ENCODE measurements around the gene EPB41L4B.

EPB41L4B gene

DNA sequence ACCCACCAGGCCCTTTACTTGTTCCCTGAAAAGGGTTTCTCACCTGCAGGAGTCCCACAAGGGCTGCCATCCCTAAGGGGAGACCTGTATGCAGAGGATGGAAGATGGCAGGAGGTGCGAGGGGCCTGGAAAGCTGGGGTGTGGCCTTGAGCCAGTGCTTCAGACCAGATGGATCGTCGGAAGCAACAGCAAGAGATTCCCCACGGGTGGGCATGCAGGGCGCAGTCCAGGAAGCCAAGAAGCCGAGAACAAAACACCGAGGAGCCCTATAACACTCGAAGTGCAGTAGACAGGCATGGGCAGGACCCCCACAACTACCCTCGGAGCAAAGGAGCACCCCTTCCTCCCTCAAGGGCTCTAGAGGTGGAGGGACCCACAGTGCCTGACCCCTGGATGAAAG lies 129.1 kb downstream of the EPB41L4B start:
- no peak for DNase-seq

DNA sequence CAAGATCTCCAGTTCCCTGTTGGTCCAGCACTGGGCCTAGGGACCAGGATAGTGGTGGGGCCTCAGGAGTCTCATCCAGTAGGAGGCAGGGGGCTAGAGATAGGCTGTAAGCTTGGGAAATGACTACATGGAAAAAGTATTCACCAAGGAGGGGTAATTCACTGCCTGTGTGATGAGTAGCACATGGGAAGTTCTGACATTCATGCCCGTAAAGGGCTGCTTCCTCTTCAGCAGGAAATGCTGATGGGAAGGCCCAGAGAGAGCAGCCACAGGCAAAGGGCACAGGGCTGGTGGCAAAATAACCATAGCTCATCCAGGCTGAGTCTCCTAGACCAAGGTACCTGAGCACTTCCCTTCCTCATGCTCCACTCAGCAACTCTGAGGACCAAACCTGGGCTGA lies 130.7 kb downstream of the EPB41L4B start:
- no peak for DNase-seq

DNA sequence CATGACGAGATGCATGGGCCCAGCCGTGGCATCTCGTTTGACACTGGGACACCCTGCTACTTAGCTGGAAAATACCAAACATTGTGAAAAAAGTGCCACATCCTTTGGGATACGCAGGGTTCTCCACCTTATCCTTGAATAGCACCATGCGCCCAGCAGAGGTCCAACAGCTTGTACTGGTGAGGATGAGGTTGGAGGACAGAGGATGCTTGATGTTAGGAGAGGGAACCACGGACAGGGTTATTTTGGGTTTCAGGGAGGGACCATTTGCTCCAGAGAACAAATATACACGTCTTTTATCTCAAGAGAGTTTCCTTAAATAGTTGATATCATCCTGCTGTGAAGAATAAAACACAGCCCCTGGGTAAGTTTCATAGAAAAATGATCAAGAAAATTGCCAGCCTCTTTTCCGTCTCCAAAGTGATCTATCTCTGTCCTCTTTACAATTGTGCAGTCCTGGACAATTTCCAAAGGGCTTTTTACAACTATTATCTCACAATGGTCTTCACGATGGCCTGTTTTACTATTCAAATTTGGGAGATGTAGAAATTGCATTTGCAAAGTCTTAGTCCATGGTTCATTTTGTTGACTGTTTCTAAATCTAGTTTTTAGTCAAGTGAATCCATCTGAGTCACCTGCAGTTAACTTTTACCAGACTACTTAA lies 133.9 kb downstream of the EPB41L4B start:
- no peak for DNase-seq

DNA sequence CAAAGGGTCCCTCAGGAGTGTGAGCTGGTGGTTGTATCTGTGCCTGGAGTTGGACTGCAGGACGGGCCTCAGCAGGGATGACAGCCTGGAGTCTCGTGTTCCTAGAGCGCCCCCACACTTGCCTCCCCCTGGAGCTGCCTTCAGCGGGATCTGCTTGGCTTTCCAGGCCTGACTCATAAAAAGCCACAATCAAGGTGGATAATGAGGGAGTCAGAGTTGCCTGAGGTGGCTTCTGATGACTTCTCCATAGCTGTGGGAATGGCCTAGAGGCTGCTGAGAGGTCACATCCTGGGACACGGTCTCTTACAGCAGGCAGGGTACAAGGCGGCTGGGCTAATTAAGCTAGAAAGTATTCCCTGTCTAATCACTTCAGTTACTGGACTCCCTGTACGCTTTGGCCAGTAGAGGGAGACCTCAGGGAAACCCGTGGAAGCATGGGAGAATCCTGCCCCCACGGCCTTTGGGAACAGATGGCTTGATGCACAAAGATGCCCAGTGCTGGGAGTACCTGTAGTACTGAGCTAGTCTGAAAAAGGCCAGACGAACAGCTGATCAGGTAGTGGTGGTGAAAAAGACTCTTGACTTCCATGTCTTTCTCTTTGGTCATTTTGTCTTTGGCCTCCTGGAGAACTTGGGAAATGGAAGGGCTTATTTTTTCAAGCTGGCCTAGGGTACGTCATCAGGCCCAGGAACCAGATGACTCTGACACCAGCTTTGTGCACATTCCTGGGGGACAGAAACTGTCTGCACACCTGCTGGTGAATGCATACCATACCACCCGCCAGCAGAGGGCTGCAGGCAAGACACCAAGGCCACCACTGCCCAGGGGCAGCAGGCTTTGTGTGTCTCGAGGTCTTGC lies 137.7 kb downstream of the EPB41L4B start:
- DNase-seq: no peak

DNA sequence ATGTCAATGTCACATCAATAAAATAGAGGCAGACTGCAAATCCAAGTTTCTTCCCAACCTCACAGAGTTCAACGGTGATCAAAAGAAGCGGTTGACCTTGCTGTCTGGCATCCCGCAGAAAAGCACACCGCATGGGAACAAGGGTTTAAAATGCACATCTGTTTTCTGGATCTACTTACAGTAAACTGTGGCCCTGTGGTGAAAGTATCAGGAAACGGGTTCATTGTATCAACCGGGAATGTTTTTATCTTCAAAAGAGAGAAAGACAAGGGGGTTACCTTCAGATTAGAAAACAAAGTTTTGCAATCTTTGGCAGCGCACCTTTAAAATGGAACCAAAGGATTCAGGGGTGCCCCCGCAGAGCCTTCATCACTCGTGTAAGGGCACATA lies 138.3 kb downstream of the EPB41L4B start:
- no peak for DNase-seq

DNA sequence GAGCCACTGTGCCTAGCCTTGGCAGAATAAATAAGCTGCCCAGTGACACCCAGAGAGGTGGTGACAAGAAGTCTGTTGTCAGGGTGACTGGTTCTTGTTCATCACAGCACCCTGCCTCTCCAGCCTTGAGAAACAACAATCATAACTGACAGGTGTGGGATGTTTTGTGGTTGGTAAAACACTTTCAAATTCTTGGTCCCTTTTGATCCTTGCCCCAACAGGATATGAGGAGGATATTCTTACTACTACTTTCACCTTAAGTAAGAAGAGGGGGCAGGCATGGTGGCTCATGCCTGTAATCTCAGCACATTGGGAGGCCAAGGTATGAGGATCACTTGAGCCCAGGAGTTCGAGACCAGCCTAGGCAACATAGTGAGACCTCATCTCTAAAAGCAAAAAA lies 139.6 kb downstream of the EPB41L4B start:
- DNase-seq: no peak

DNA sequence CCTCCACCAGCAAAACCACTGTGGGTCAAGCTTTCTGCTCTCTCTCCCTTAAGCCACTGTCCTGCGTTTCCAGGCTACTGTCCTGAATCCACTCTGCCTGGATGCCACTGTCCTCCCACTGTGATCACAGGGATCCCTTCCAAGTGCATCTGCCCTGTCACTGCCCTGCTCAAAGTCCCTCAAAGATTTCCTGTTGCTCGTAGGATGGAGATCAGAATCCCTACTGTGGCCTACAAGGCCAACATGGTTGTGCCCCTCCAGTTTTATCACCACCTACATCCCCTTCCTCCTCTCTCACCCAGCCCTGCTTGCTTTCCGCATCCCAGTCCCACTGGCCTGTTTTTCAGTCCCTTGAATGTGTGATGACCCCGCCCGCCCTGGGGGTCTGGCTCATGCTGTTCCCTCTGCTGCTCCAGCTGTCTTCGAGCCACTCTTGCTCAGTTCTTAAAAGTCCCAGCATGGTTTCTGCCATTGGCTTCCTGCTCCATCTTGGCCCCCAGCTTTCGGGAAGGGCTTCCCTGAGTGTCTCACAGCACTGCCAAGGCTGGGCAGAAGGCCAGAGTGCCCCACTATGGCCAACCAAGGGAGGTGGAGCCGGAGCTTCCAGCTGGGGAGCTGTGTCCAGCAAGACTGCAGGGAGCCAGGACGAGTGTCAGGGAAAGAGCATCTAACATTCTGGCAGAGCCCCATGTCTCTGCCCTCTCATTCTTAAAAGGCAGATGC lies 140.9 kb downstream of the EPB41L4B start:
- no peak for DNase-seq

DNA sequence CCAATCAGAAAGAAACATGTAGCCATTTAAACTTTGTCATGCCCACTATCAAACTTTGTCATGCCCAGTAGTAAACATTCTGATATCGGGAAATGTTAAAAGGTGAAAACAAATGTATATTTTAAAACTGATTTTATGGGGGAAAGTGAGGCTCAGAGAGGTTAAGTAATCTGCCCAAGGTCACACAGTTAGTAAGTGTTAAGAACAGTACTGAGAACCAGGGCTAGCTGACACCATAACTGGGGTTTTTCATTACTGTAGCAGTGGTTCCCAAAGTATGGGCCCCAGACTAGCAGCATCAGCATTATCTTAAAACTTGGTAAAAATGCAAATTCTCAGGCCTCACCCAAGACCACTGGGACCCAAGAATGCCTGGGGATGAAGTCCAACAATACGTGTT lies 143.9 kb downstream of the EPB41L4B start:
- no peak for DNase-seq

DNA sequence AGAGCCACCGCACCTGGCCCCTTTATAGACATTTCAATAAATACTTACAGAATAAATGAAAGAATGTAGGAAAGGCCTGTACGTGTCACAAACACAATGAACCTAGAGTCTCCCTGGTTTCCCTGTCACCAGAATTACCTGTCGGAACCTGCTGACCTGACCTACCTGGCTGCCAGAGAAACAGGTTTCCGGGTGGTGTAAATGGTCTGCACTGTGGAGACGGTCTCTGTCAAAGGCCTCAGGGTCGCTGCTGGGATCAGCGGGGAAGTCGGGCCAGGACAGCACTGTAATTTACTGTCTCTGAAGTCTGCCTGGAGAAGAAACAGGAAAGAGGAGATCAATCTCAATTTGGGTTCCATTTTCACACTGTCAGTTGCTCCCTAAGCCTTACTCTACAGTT lies 144.5 kb downstream of the EPB41L4B start:
- DNase-seq: no peak

DNA sequence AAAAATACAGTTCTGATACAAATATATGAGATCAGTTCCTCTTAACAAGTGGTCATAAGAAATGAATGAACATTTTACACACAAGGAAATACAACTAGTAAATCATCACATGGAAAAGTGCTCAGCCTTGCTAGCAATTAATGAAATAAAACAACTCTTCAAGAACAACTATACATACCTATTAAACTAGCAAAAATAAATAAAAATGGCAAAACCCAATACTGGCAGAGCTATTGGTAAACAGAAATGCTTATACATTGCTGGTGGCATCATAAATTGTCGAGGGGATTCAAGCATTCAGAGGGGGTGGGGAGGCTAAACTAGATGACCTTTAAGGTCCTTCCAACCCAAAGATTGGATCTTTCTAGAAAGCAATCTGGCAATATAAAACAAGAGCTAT lies 147.9 kb downstream of the EPB41L4B start:
- no peak for DNase-seq

DNA sequence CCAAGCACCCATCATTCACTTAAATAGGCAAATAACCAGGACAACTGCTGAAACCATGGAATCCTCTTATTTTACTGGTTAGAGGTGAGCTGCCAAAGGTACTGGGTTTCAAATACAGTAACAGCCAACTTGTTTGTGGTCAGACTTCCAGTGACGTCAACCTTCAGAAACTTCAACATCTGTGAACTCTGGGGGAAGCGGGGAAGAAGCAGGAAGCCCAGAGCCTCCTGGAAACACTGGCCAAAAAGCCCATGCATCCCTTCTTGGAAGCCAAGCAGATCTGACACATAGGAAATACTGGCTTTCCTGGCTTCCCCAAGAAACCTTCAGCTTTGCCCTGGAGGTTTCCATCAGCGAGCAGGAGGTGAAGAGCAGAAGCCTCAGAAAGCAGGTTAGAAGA lies 148.9 kb downstream of the EPB41L4B start:
- no peak for DNase-seq

DNA sequence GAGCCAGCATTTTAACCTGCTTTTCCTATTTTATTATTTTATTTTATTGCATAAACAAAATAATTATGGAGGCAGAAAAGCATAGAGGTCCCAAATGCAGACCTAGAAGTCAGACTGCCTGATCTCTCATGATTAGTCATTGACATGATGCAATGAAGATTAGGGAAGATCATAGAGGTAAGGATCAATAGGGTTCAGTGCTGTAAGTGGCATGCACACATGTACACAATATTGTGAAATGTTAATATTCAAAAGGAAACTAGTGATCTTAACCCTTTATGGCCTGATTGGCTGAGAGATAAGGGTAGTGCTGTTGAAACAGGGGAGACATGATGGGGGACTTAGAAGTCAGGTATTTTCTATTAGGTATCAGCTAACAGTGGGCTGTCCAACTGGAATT lies 152.7 kb downstream of the EPB41L4B start:
- DNase-seq: no peak

DNA sequence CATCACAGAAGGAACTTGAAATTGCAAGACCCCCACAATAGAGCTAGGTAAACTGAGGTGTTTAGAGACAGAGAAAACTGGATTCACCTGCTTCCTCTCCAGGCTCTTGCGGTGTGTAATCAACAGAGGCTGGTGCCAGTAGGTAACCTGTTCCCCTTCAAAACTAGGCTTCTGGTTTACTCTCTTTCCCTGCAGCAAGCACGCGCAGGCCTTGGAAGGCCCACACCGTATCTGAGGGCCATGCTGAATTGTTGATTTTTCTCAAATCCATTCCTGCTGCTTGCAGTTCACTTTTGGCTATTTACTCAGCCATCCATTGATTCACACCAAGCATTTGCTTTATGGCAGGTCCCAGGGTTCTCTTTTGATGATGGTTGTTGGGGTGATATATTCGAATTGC lies 153.1 kb downstream of the EPB41L4B start:
- no peak for DNase-seq

DNA sequence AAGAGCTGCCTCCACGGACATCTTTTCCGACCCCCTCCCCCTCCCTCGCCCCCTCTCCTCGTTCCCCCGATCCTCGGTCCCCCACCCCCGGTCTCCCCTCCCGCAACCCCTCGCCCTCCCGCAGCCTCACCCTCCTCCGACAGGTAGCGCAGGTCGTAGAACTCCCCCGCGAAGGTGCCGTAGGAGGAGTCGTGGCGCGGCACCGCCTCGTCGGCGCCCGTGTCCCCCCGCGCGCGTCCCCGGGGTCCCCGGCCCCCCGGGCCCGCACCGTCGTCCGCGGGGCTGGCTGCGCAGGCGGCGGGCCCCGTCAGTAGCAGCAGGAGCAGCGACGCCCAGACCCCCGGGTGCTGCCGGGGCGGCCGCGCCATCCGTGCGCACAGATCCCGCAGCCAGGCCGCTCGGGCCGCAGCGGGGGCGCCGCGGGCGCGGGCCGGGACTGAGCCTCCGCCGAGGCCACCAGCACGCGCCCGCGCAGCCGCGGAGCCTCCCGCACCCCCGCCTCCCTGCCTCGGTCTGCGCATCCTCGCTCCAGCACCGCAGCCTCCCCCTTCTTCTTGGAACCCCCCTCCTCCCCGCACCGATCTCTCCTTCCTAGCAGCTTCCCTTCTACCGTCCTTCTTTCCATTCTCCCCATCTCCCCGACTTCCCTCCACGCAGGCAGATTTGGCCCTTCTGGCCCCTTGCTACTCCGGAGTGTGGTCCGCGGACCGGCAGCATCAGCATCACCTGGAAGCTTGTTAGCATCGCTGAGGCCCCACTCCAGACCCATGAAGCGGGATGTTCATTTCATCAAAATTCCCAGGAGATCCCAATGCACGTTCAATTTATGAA lies 153.9 kb downstream of the EPB41L4B start, which contains the start of gene FRRS1L:
TSS of gene FRRS1L (minus strand) at position 479 of the 831 bp plus-strand sequence. CDS start at position 368, 111 bp downstream.
- DNase-seq: no peak

DNA sequence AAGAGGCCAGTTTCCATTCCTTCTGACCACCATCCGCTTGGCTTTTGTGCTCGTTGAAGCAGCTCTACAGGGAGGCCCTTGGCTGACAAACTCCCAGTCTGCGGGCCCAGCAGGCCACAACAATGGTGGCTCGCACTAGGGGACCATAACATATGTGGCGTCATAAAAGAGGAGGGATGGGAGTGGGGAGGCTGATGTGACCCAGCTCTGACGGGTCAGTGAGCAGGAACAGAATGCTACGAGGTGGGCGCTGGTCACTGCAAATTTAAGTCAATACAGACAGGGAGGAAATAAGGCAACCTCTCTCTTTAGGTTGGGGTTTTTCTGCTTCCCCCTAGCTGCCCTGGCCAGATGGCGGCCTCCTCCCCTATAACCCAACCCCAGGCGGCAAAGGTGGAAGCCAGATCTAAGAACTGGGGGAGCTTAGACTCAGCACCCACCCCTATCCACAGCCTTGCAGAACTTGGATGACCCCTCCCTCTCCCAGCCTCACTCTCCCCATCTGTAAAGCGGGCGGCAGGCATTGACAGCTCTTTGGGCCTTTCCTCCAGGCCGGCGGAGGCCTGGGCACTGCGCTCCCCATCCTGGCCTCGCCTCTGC lies 154.6 kb downstream of the EPB41L4B start:
- DNase-seq: no peak

DNA sequence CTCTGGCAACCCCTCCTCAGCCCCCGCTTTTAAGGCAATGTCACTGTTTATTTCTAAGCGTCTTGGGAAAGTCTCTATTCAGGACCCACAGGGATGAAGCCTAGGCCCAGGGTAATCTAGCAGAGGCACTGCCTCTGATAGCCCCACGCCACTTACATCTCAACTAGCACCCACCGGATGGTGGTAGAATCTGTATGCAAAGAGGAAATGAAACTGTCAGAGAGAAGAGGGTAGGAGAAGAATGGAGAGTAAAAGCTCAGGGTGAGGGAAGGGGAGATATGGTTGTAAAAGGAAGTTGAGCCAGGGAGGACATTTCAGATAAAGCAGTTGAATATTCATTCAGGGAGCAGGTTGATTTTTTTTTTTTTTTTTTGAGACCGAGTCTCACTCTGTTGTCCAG lies 156.8 kb downstream of the EPB41L4B start:
- no peak for DNase-seq

DNA sequence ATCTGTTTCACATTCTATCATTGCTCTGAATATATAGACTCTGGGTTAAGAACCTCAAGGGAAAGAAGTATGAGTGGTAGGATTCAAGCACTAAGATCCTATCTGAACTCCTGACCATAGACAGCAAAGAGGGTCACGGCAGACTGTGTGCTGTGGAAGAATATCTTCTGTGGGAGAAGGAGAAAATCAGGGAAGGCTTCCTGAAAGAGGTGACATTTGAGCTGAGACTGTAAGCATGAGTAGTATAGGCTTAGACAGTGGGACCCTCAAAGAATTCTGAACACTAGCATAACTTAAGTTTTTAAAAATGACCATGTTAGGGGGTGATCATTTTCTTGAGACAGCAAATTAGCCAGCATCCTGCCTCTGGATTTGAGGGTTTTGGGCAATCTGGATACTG lies 157.7 kb downstream of the EPB41L4B start:
- DNase-seq: no peak

DNA sequence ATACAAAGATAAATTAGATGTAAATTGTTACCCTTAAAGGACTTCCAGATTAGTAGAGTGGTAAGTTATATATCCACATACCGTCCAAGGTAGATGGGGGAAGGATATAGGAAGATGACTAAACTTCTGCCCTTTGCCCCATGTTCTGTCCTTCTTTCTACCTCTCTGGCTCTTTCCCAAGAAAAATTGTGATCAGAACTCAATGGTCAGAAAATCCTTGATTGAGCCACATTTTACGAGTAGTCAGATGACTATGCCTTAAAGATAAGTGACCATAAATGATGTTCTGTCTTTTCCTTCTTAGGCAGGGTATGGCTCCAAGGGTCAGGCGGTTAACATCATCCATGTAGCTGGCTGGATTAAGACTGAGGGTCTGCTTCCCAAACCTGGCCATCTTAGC lies 158.2 kb downstream of the EPB41L4B start:
- DNase-seq: no peak

DNA sequence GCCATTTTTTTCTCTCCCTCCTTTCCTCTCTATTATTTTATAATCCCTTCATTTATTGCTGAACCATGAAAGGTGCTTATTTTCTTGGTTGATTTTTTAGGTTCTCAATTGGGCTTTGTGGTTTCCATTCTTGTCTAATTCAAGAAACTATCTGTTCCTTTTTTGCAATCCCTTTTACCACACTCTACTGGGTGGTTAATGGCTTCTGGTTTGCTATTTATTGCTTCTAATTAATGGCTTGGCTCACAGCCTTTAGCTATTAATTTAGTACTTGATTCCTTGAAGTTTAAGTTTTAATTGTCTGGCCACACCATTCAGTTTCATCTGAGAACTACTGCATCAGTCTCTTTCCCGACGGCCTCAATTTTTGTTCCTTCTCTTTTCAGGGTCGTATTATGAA lies 159.4 kb downstream of the EPB41L4B start:
- DNase-seq: no peak

DNA sequence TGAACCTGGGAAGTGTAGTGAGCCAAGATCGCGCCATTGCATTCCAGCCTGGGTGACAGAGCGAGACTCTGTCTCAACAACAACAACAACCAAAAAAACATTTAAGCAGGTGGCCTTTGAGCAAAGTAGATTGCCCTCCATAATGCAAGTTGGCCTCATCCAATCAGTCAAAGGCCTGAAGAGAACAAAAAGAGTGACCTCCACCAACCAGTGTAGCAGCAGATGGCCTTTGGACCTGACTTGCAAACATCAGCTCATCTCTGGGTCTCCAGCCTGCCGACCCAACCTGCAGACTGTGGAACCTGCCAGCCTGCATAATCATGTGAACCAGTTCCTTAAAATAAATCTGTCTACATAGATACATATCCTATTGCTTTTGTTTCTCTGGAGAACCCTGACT lies 161.3 kb downstream of the EPB41L4B start:
- no peak for DNase-seq

DNA sequence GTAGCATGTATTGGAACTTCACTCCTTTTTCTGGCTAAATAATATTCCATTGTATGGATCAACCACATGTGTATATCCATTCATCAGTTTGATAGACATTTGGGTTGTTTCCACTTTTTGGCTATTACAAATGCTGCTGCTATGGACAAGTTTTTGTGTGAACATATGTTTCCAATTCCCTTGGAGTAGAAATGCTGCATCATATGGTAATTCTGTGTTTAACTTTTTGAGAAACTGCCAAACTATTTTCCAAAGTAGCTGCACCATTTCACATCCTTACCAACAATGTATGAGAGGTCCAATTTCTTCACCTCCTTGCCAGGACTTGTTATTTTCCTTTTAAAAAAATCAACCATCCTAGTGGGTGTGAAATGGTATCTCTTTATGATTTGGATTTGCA lies 162.2 kb downstream of the EPB41L4B start:
- no peak for DNase-seq

DNA sequence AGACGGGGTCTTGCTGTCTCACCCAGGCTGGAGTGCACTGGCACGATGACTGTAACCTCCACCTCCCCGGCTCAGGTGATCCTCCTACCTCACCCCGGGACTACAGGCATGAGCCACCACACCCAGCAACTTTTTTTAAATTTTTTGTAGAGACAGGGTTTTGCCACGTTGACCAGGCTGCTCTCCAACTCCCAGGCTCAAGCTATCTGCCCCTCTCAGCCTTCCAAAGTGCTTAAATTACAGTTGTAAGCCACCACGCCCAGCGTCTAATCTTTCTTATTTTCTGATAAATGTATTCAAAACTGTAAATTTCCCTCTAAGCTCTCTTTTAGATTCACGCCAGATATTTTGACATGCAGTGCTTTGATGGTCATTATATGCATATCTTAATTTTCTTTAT lies 164.2 kb downstream of the EPB41L4B start:
- no peak for DNase-seq

All from amniotic stem cell (primary cell).